Heart left ventricle (tissue), 13 donors: ENCODE data around the gene MKI67.

Source experiments
- POLR2A ChIP-seq, 2 donors: fragments of 450-650 bp; IDR thresholded peaks; one replicate each; pipeline ENCODE4 v1.6.1; 2017; ENCODE audit warnings: antibody characterized with exemption in 2 of 2, mild to moderate bottlenecking in 2 of 2, moderate library complexity in 2 of 2
- TF ChIP-seq, protein P1 (sequence below), 12 donors: fragments of 200-600 bp; sonication (generic) in 4 of 12; IDR thresholded peaks; one replicate each; pipeline versions ENCODE4 v1.5.0 to v1.8.0; 2018 to 2022; ENCODE audit warnings: antibody characterized with exemption in 12 of 12, mild to moderate bottlenecking in 5 of 12
- donor health status: ischemic (EF 13 %, LVEDD 7.1; RV severe dilation, severe dysfunction).
- donor health status: DM: no; HTN: yes; CAD: no.
- donor health status: DM: no; HTN: no; CAD: no.
- donor health status: ischemic (EF 25% LVEDD 6.9; RV normal size, moderate dysfunction).
- donor health status: ischemic (EF 25% LVEDD 5.7; RV mildly dilated, moderate dysfunction).
- donor health status: ischemic (EF 35%, LVEDD 5.7; RV mildly dilated, moderate dysfunction).
- donor health status: nonischemic (EF 11% LVEDD 7.7; RV severe dilation, severe dysfunction).
- donor health status: DM: yes; HTN: yes; CAD: no.
- donor health status: PGD.
- donor health status: ischemic (EF 29% LVEDD 5.4; RV normal size, mild dysfunction).
- donor health status: nonischemic (EF 23%, LVEDD 6.1; RV moderate dilation, normal function).

DNA sequence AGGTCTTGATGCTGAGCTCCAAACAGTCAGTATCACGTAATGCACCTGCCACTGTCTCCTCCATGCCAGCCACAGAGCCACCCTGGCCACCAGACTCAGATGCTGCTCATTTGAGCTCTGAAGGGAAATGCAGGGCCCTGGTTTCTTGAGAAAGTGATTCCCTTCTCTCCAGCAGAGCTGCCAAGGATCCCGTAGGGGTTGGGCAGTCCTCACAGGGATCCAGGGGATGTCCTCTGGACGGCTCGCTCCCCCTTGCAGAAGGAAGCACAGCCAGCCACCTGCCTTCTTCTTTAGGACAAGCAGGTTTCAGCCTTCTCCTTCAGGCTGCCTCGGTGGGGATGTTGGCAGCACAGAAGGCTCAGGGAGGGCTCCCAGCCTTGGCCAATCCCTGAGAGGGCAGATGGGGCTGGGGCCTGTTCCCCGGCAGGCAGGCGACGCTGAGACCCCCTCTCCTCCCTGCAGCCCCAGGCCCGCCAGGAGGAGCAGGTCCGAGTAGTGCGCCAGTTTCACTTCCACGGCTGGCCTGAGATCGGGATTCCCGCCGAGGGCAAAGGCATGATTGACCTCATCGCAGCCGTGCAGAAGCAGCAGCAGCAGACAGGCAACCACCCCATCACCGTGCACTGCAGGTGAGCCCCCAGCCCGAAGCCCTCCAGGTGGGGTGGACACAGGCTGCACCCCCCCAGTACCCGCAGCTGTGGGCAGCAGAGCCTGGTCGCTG, 48.9 kb downstream of the MKI67 start:
- no peak for TF ChIP-seq POLR2A (IDR thresholded peaks at IDR 0.05)
- TF ChIP-seq, protein P1, sequence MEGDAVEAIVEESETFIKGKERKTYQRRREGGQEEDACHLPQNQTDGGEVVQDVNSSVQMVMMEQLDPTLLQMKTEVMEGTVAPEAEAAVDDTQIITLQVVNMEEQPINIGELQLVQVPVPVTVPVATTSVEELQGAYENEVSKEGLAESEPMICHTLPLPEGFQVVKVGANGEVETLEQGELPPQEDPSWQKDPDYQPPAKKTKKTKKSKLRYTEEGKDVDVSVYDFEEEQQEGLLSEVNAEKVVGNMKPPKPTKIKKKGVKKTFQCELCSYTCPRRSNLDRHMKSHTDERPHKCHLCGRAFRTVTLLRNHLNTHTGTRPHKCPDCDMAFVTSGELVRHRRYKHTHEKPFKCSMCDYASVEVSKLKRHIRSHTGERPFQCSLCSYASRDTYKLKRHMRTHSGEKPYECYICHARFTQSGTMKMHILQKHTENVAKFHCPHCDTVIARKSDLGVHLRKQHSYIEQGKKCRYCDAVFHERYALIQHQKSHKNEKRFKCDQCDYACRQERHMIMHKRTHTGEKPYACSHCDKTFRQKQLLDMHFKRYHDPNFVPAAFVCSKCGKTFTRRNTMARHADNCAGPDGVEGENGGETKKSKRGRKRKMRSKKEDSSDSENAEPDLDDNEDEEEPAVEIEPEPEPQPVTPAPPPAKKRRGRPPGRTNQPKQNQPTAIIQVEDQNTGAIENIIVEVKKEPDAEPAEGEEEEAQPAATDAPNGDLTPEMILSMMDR (IDR thresholded peaks at IDR 0.05), result no peak
